CD4-positive, alpha-beta T cell treated with Interleukin-21 for 1 hour (primary cell): Measurements from ENCODE around the gene KIAA1217.
"Not testable (repeated sequence)": the region's sequence is repeated elsewhere in the genome, so short reads cannot be mapped to it uniquely, and the experiment has no call there.

Experiments
- DNase-seq: peaks from one replicate; pipeline ENCODE4 v3.0.0-alpha.2; 2020

The KIAA1217 gene

GRCh38 chr10:24299578-24300260 is 90.8 kb downstream of the KIAA1217 start:
- DNase-seq, result no peak

GRCh38 chr10:24303522-24304310 is 94.8 kb downstream of the KIAA1217 start:
- DNase-seq, result no peak

GRCh38 chr10:24305551-24306506 is 96.9 kb downstream of the KIAA1217 start:
- no peak for DNase-seq

- DNase-seq, result no peak
These were observed 97.6 kb downstream of the KIAA1217 start for GRCh38 chr10:24306507-24306875.

GRCh38 chr10:24307116-24307515 is 98.2 kb downstream of the KIAA1217 start:
- DNase-seq, result no peak

- DNase-seq, result no peak
These were observed 99.0 kb downstream of the KIAA1217 start for GRCh38 chr10:24307696-24308485.

- no peak for DNase-seq
These were observed 101.2 kb downstream of the KIAA1217 start for GRCh38 chr10:24310104-24310503.

- no peak for DNase-seq
These were observed 103.0 kb downstream of the KIAA1217 start for GRCh38 chr10:24311888-24312287.

- no peak for DNase-seq
These were observed 104.3 kb downstream of the KIAA1217 start for GRCh38 chr10:24313283-24313682.

GRCh38 chr10:24315211-24315610 is 106.3 kb downstream of the KIAA1217 start:
- no peak for DNase-seq

- DNase-seq, result no peak
These were observed 109.6 kb downstream of the KIAA1217 start for GRCh38 chr10:24318517-24318916.

GRCh38 chr10:24320373-24320772 is 111.4 kb downstream of the KIAA1217 start:
- DNase-seq, result no peak

- DNase-seq, result no peak
These were observed 115.7 kb downstream of the KIAA1217 start for GRCh38 chr10:24324651-24325050.

- DNase-seq, result no peak
These were observed 122.5 kb downstream of the KIAA1217 start for GRCh38 chr10:24331457-24331856.

- no peak for DNase-seq
These were observed 124.8 kb downstream of the KIAA1217 start for GRCh38 chr10:24333736-24334135.

- DNase-seq, result no peak
These were observed 125.5 kb downstream of the KIAA1217 start for GRCh38 chr10:24334279-24334939.

- not testable (repeated sequence) for DNase-seq
These were observed 128.8 kb downstream of the KIAA1217 start for GRCh38 chr10:24337723-24338122.

GRCh38 chr10:24339387-24339786 is 130.4 kb downstream of the KIAA1217 start:
- no peak for DNase-seq

GRCh38 chr10:24340446-24340845 is 131.5 kb downstream of the KIAA1217 start:
- no peak for DNase-seq

GRCh38 chr10:24340883-24341282 is 131.9 kb downstream of the KIAA1217 start:
- DNase-seq, result no peak

- DNase-seq, result no peak
These were observed 132.4 kb downstream of the KIAA1217 start for GRCh38 chr10:24341371-24341770.

- no peak for DNase-seq
These were observed 133.0 kb downstream of the KIAA1217 start for GRCh38 chr10:24341897-24342296.
